Stimulated activated CD4-positive, alpha-beta T cell treated with anti-CD3 and anti-CD28 coated beads, TNF-alpha, amount 100 ng/mL, for 1 hour (primary cell): Measurements from ENCODE around the gene IMPACT.

Source experiments
- DNase-seq, 3 donors: peaks; one replicate each; pipeline ENCODE4 v3.0.0-alpha.2; 2020; ENCODE audit warnings: low read depth in 3 of 3, low spot score in 1 of 3

Gene IMPACT

GRCh38 chr18:24475926-24476589 is 49.6 kb downstream of the IMPACT start:
- no peak for DNase-seq

GRCh38 chr18:24479371-24479770 is 52.9 kb downstream of the IMPACT start:
- DNase-seq = no peak

GRCh38 chr18:24482821-24483220 is 56.4 kb downstream of the IMPACT start:
- DNase-seq = no peak

- DNase-seq = no peak
Observed at GRCh38 chr18:24485681-24486080, 59.2 kb downstream of the IMPACT start.

- no peak for DNase-seq
Observed at GRCh38 chr18:24486684-24487083, 60.2 kb downstream of the IMPACT start.

- no peak for DNase-seq
Observed at GRCh38 chr18:24488824-24489493, 62.5 kb downstream of the IMPACT start.

GRCh38 chr18:24490539-24490938 is 64.1 kb downstream of the IMPACT start:
- no peak for DNase-seq

GRCh38 chr18:24491927-24492834 is 65.7 kb downstream of the IMPACT start:
- DNase-seq = no peak

GRCh38 chr18:24494586-24494985 is 68.1 kb downstream of the IMPACT start:
- DNase-seq = no peak

- no peak for DNase-seq
Observed at GRCh38 chr18:24497031-24497754, 70.7 kb downstream of the IMPACT start.

GRCh38 chr18:24499814-24500213 is 73.3 kb downstream of the IMPACT start:
- no peak for DNase-seq

GRCh38 chr18:24500217-24500616 is 73.7 kb downstream of the IMPACT start:
- DNase-seq = no peak

- DNase-seq = no peak
Observed at GRCh38 chr18:24500766-24501165, 74.3 kb downstream of the IMPACT start.

- no peak for DNase-seq
Observed at GRCh38 chr18:24502667-24503523, 76.4 kb downstream of the IMPACT start.
